ENCODE results near the gene TXNL4B. TPM values are rescaled to one million over a fixed set of nuclear protein-coding genes. Genes with fewer than 3 reads are reported as not detected.
A peak's percentile ranks its signal among the peaks of the same experiment; 100 is the strongest.

TXNL4B gene
- total RNA-seq, 2 donors from 2014 or later = 18.0 to 25.5 TPM

DNA sequence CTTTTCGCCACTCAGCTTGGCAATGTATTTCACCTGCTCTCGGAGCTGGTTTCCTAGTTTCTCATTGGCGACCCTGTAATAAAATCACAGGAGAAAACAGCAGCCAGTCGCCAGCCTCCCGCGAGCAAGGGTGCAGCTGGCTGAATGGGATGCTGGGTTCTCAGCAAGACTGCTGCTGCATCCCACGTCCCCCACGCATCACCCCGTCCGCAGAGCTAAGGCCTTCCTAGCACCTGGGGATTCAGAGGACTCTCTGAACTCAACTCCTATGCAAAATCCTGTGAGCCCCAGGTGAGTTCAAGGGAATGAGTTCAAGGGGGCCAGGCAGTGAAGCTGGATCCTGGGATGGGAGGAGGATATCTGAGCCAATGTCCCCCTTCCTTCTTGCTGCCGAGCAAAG is 29.5 kb upstream of the TXNL4B start:
- H3K27ac Mint-ChIP-seq = no peak overlapping the region
- no peaks in the 10 kb centered on the region for H3K36me3 Mint-ChIP-seq
- ATAC-seq (no peak), DNase-seq (ENCODE audit: low spot score in 2 of 2) (no peak)
- H3K9me3 Mint-ChIP-seq = no peaks in the 10 kb centered on the region

DNA sequence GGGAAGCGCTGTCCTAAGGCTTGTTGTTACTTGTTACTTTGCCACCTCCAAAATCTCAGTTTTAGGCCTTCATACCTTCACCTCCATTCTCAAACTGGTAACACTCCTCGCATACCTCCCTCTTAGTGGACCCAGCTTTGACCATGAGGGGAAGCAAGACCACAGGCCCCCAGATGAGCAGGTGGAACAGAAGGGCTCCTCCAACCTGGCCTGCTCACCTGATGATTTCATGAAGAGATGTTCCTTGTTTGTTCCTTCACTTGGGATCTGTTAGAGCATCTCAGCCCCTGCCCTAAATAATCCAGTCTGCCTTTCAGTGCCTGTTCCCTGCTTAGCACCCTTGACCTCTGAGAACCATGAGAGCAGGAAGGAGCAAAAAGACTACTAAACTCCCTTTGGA is 28.9 kb upstream of the TXNL4B start:
- Mint-ChIP-seq H3K9me3 (no peaks in the 10 kb centered on the region), H3K36me3 (no peaks in the 10 kb centered on the region), H3K27ac (no peak overlapping the region)
- DNase-seq (ENCODE audit: low spot score in 2 of 2) (no peak), ATAC-seq (no peak)

DNA sequence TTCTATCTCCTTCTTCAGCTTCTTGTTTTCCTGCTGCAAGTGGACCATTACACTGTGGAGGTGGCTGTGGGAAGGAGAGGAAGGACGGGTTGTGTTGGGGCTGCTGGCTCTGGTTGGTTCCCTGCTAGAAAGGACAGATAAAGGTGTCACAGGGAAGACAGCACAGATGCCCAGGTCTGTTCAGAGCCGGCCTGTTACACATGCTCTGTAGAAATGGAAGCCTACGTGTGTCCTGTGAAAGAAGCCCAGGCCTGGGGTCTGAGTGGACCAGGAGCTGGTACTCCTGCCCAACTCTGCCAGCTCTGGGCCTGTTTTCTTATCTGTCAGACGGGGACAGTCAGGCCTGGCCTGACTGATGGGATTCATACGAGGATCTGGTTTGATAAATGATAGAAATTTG is 26.6 kb upstream of the TXNL4B start:
- DNase-seq (ENCODE audit: low spot score in 2 of 2) (no peak), ATAC-seq (no peak)
- Mint-ChIP-seq H3K27ac (no peak overlapping the region), H3K36me3 (no peaks in the 10 kb centered on the region), H3K9me3 (no peaks in the 10 kb centered on the region)

- H3K9me3 Mint-ChIP-seq = no peaks in the 10 kb centered on the region
- peaks cover 8 to 15% of the 10 kb centered on the region in 2 donors for H3K36me3 Mint-ChIP-seq
- ATAC-seq = no peak
- no peak for DNase-seq (ENCODE audit: low spot score in 2 of 2)
- H3K27ac Mint-ChIP-seq = no peak overlapping the region
These were observed 20.2 kb upstream of the TXNL4B start for GRCh38 chr16:72113616-72113945.

DNA sequence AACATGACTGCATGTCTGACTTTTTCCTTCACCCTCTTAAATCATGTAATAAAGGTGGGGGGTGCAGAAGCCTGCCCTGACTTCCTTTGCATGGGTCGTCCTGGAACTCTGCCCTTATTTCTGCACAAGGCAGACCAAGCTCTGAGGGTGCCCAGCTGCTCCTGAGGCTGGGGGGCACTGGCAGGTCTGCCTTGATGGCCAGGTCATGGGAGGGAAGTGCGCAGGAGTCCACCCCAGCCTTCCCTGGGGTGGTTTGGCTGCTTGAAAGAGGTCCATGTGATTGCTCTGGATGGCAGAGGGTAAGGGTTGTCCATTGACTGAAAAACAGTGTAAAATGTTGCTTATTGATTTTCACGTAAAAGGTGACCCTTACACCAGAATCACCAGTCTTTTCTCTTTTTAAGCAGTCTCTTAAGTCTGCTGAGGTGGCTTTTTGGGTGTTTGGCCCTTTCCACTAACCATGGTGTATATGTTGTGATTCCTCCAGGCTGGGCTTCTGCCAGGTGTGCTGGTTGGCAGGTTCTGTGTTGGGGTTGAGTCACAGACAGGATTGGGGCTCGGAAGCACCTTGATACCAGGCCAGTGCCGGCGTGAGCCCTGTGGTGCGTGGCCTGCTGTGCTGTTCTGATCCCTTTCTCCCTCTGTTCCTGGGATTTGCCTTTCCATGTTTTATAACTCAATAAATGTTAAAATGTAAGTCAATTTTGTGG is 19.6 kb upstream of the TXNL4B start:
- ATAC-seq (no peak), DNase-seq (ENCODE audit: low spot score in 2 of 2) (no peak)
- Mint-ChIP-seq H3K9me3 (no peaks in the 10 kb centered on the region), H3K36me3 (peaks cover 8 to 15% of the 10 kb centered on the region in 2 donors), H3K27ac (no peak overlapping the region)

GRCh38 chr16:72112452-72112792 is 19.0 kb upstream of the TXNL4B start:
- peaks cover 13 to 18% of the 10 kb centered on the region in 2 donors for H3K36me3 Mint-ChIP-seq
- H3K9me3 Mint-ChIP-seq = no peaks in the 10 kb centered on the region
- ATAC-seq (no peak), DNase-seq (ENCODE audit: low spot score in 2 of 2) (no peak)
- H3K27ac Mint-ChIP-seq = no peak overlapping the region

GRCh38 chr16:72111657-72112451 is 18.4 kb upstream of the TXNL4B start:
- ATAC-seq = peak in 1 of 2 donors; percentile 26
- no peak for DNase-seq (ENCODE audit: low spot score in 2 of 2)
- Mint-ChIP-seq H3K27ac (peak overlapping the region in 1 of 2 donors; percentile 30), H3K9me3 (no peaks in the 10 kb centered on the region), H3K36me3 (peaks cover 19 to 20% of the 10 kb centered on the region in 2 donors)

- Mint-ChIP-seq H3K9me3 (no peaks in the 10 kb centered on the region), H3K27ac (peak overlapping the region in 1 of 2 donors; percentile 30), H3K36me3 (peaks cover 22 to 24% of the 10 kb centered on the region in 2 donors)
- DNase-seq (ENCODE audit: low spot score in 2 of 2) = no peak
- no peak for ATAC-seq
These were observed 17.5 kb upstream of the TXNL4B start for GRCh38 chr16:72110662-72111615.

GRCh38 chr16:72109966-72110530 is 16.6 kb upstream of the TXNL4B start:
- H3K36me3 Mint-ChIP-seq = peaks cover 24 to 31% of the 10 kb centered on the region in 2 donors

DNA sequence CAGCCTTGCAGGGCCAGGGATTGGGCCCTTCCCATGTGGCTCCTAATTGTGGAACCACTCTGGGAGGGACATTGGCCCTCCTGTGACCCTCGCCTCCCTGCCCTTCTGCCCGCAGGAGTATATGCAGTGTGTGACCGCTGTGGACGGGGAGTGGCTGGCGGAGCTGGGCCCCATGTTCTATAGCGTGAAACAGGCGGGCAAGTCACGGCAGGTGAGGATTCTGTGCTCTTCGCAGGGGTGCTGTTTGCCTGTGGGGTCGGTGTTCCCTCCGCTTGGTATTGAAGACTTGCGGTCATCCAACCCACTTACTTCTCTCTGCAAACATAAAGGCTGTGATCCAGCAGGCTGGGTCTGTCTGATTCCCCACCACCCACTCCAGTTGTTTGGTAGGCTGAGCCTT is 15.9 kb upstream of the TXNL4B start:
- H3K27ac Mint-ChIP-seq = peak overlapping the region in 1 of 2 donors; percentile 44
- no peak for DNase-seq (ENCODE audit: low spot score in 2 of 2)
- no peak for ATAC-seq
- H3K9me3 Mint-ChIP-seq = no peaks in the 10 kb centered on the region
- H3K36me3 Mint-ChIP-seq = peaks cover 24 to 33% of the 10 kb centered on the region in 2 donors

More at GRCh38 chr16:72109966-72110530, 16.6 kb upstream of the TXNL4B start:
- no peak overlapping the region for H3K27ac Mint-ChIP-seq
- no peaks in the 10 kb centered on the region for H3K9me3 Mint-ChIP-seq
- DNase-seq (ENCODE audit: low spot score in 2 of 2) (no peak), ATAC-seq (no peak)

DNA sequence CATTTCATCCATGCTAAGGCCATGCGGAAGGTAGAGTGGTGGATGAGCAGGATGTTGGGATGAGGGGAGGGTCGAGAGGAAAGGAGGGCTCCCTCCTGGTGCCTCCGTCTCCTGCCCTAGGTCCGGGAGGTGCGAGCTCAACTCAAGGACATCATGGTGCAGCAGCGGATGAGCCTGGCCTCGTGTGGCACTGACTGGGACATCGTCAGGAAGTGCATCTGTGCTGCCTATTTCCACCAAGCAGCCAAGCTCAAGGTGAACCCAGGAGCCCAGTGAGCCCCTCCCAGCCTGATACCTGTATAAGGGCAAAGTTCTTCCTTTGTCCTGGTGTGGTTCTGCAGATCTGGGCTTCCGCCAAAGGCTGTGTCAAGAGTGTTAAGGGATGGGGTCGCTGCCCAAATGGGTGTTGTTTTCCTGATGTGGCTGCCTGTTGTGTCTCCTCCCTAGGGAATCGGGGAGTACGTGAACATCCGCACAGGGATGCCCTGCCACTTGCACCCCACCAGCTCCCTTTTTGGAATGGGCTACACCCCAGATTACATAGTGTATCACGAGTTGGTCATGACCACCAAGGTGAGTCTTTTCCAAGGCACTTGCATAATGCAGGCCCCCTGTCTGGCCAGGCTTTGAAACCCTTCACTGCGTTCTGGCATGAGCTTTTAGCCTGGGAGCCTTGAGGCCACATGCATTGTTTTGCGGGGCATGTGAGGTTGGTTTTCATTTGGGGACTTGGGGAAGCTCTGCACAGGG is 15.1 kb upstream of the TXNL4B start:
- Mint-ChIP-seq H3K27ac (no peak overlapping the region), H3K9me3 (no peaks in the 10 kb centered on the region), H3K36me3 (peaks cover 26 to 35% of the 10 kb centered on the region in 2 donors)
- DNase-seq (ENCODE audit: low spot score in 2 of 2) = no peak
- ATAC-seq = no peak

DNA sequence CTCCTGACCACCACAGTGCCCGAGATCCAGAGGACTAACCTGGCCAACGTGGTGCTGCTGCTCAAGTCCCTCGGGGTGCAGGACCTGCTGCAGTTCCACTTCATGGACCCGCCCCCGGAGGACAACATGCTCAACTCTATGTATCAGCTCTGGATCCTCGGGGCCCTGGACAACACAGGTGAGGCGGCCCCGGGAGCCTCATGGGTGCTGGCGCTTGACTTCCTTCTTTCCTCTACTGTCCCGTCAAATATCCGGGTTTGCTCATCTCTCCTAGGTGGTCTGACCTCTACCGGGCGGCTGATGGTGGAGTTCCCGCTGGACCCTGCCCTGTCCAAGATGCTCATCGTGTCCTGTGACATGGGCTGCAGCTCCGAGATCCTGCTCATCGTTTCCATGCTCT is 14.0 kb upstream of the TXNL4B start:
- Mint-ChIP-seq H3K9me3 (no peaks in the 10 kb centered on the region), H3K36me3 (peaks cover 35 to 44% of the 10 kb centered on the region in 2 donors), H3K27ac (no peak overlapping the region)
- no peak for DNase-seq (ENCODE audit: low spot score in 2 of 2)
- no peak for ATAC-seq

DNA sequence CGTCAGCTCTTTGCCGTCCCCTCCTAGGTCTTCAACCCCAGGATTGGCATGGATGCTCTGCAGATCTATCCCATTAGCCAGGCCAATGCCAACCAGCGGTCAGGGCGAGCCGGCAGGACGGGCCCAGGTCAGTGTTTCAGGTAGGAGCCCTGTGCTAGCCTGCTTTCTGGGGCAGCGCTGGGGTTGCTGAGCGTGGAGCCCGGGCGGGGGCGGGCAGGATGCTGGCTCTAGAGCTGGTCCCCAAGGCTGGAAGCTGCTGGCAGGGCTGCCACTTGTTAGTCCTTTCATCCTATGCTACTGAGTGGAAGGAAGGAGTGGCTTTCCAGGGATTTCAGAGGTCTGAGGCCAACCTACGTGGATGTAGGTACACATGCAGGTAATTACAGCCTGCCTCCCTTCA is 12.6 kb upstream of the TXNL4B start:
- no peak overlapping the region for H3K27ac Mint-ChIP-seq
- no peak for ATAC-seq
- DNase-seq (ENCODE audit: low spot score in 2 of 2) = no peak
- H3K36me3 Mint-ChIP-seq = peaks cover 34 to 35% of the 10 kb centered on the region in 2 donors
- H3K9me3 Mint-ChIP-seq = no peaks in the 10 kb centered on the region

DNA sequence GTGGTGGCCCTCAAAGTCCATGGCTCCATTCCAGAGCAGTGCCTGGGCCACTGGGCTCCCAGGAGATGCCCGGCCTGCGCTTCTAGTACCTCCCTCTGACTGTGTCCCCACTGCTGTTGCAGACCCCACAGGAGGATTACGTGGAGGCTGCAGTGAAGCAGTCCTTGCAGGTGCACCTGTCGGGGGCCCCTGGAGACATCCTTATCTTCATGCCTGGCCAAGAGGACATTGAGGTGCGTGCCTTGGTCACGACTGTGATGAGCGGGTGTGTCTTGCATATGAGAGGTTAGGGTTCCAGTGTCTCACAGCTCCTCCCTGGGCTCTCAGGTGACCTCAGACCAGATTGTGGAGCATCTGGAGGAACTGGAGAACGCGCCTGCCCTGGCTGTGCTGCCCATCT is 11.5 kb upstream of the TXNL4B start:
- Mint-ChIP-seq H3K9me3 (no peaks in the 10 kb centered on the region), H3K27ac (no peak overlapping the region), H3K36me3 (peaks cover 27 to 29% of the 10 kb centered on the region in 2 donors)
- DNase-seq (ENCODE audit: low spot score in 2 of 2) = no peak
- ATAC-seq = peak in 1 of 2 donors; percentile 16

DNA sequence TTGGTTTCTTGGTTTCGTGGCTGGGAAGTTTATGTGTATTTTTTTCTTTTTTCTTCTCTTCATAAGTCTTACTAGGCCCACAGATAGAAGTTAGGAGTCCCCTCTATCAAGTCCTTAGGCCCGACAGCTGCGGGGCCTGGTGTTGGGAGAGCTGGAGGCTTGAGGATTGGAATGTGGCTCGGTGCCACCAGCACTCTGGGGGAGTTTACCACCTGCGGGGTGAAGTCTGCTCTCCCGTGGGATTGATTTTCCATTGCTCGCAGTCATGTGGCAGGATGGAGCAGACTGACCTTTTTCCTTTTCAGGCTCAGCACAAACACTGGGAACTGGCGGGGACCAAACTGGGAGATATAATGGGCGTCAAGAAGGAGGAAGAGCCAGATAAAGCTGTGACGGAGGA is 7.8 kb upstream of the TXNL4B start:
- H3K9me3 Mint-ChIP-seq = no peaks in the 10 kb centered on the region
- peaks cover 19 to 41% of the 10 kb centered on the region in 2 donors for H3K36me3 Mint-ChIP-seq
- ATAC-seq (no peak), DNase-seq (ENCODE audit: low spot score in 2 of 2) (no peak)
- peak overlapping the region in 1 of 2 donors; percentile 30 for H3K27ac Mint-ChIP-seq

DNA sequence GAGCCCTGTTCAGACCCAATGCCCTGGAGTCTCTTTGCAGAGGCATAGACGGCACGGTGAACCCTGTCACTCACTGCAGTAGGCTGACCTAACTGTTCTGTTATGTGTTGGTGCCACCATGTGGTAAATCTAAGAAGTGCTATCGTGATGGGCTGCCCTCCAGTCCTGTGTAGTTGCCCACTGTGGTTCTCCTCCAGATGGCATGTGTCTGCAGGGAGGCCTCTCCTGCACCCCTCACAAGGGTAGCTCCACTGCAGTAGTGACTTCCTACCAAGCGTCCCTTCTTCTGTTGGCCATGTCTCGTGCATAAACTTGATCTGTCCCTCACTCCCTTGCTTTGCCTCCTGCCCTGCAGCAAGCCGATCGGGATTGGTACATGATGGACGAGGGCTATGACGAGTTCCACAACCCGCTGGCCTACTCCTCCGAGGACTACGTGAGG is 6.0 kb upstream of the TXNL4B start:
- peaks cover 24 to 33% of the 10 kb centered on the region in 2 donors for H3K36me3 Mint-ChIP-seq

More for the DNA sequence above, 6.0 kb upstream of the TXNL4B start:
- no peak overlapping the region for H3K27ac Mint-ChIP-seq
- DNase-seq (ENCODE audit: low spot score in 2 of 2) (peak in 1 of 2 donors; percentile 60), ATAC-seq (peak; percentile 78 to 91)
- H3K9me3 Mint-ChIP-seq = no peaks in the 10 kb centered on the region
